ENCODE measurements around the gene SYTL5. TPM values are rescaled to one million over a fixed set of nuclear protein-coding genes. Genes with fewer than 3 reads are reported as not detected.
A peak's percentile ranks its signal among the peaks of the same experiment; 100 is the strongest.

The SYTL5 gene
- total RNA-seq, 4 donors from 2014 or later, result 0.10 to 1.7 (median 0.11) TPM; not detected in 1

- no peak for DNase-seq
- H3K27me3 ChIP-seq, result no peaks in the 10 kb centered on the region
- H3K9me3 ChIP-seq, result no peaks in the 10 kb centered on the region
- 94 to 97% methylated on average over 3 of the region's 3 CpGs for WGBS, 2 donors
- H3K4me1 ChIP-seq, result peaks cover 0 to 5% of the 10 kb centered on the region in 2 donors
- H3K36me3 ChIP-seq, result no peaks in the 10 kb centered on the region
- H3K4me3 ChIP-seq (replicated peaks in 1 of 3), result no peak overlapping the region
- intact Hi-C loops (cut with DNase I), result no loop called here
- TF ChIP-seq POLR2A (IDR thresholded peaks at IDR 0.05) (no peak), CTCF (IDR thresholded peaks at IDR 0.05) (no peak)
- no peak overlapping the region for H3K27ac ChIP-seq
Measured at GRCh38 chrX:37993176-37993575, 13.2 kb upstream of the SYTL5 start.

GRCh38 chrX:37993837-37994619 lies 12.3 kb upstream of the SYTL5 start:
- H3K27me3 ChIP-seq, result no peaks in the 10 kb centered on the region
- intact Hi-C loops (cut with DNase I), result no loop called here
- TF ChIP-seq POLR2A (IDR thresholded peaks at IDR 0.05) (no peak), CTCF (IDR thresholded peaks at IDR 0.05) (no peak)
- no peak overlapping the region for H3K4me3 ChIP-seq (replicated peaks in 1 of 3)
- no peaks in the 10 kb centered on the region for H3K9me3 ChIP-seq
- WGBS, 2 donors, result 67 to 81% methylated on average over 2 to 5 of the region's 7 CpGs
- H3K36me3 ChIP-seq, result no peaks in the 10 kb centered on the region
- no peak overlapping the region for H3K27ac ChIP-seq
- DNase-seq, result peak; percentile 71 to 78
- H3K4me1 ChIP-seq, result peaks cover 0 to 5% of the 10 kb centered on the region in 2 donors

- intact Hi-C loops (cut with DNase I), result no loop called here
Measured at GRCh38 chrX:37995428-37995827, 10.9 kb upstream of the SYTL5 start.

GRCh38 chrX:37997096-37997495 lies 9.3 kb upstream of the SYTL5 start:
- H3K27me3 ChIP-seq, result no peaks in the 10 kb centered on the region
- DNase-seq, result no peak
- no peak overlapping the region for H3K4me3 ChIP-seq (replicated peaks in 1 of 3)
- H3K36me3 ChIP-seq, result no peaks in the 10 kb centered on the region
- TF ChIP-seq POLR2A (IDR thresholded peaks at IDR 0.05) (no peak), CTCF (IDR thresholded peaks at IDR 0.05) (no peak)
- H3K4me1 ChIP-seq, result peaks cover 0 to 5% of the 10 kb centered on the region in 2 donors
- intact Hi-C loops (cut with DNase I), result no loop called here
- 81 to 96% methylated on average over 2 to 6 of the region's 8 CpGs for WGBS, 2 donors
- no peak overlapping the region for H3K27ac ChIP-seq
- H3K9me3 ChIP-seq, result no peaks in the 10 kb centered on the region

More at GRCh38 chrX:37995428-37995827, 10.9 kb upstream of the SYTL5 start:
- Histone ChIP-seq H3K4me3 (replicated peaks in 1 of 3) (no peak overlapping the region), H3K9me3 (no peaks in the 10 kb centered on the region), H3K36me3 (no peaks in the 10 kb centered on the region), H3K4me1 (peaks cover 0 to 5% of the 10 kb centered on the region in 2 donors), H3K27ac (no peak overlapping the region), H3K27me3 (no peaks in the 10 kb centered on the region)
- DNase-seq, result no peak
- no peak for TF ChIP-seq POLR2A (IDR thresholded peaks at IDR 0.05)
- no peak for TF ChIP-seq CTCF (IDR thresholded peaks at IDR 0.05)
- 100% methylated on average over 1 of the region's 1 CpG; no CpG with 5 or more reads in 1 of the 2 donors for WGBS, 2 donors

GRCh38 chrX:37998586-37999262 lies 7.6 kb upstream of the SYTL5 start:
- TF ChIP-seq CTCF (IDR thresholded peaks at IDR 0.05) (no peak), POLR2A (IDR thresholded peaks at IDR 0.05) (no peak)
- WGBS, 2 donors, result 79 to 80% methylated on average over 6 to 7 of the region's 7 CpGs
- Histone ChIP-seq H3K36me3 (no peaks in the 10 kb centered on the region), H3K4me1 (no peaks in the 10 kb centered on the region), H3K4me3 (replicated peaks in 1 of 3) (no peak overlapping the region), H3K27ac (no peak overlapping the region), H3K27me3 (no peaks in the 10 kb centered on the region), H3K9me3 (no peaks in the 10 kb centered on the region)
- DNase-seq, result no peak
- intact Hi-C loops (cut with DNase I), result no loop called here

Measured in thyroid gland (tissue), 4 donors.